Glomerular visceral epithelial cell (primary cell): ENCODE data around the gene PARP4.
A peak's percentile ranks its signal among the peaks of the same experiment; 100 is the strongest.
"Not testable (repeated sequence)": the region's sequence is repeated elsewhere in the genome, so short reads cannot be mapped to it uniquely, and the experiment has no call there.

Source experiments
- DNase-seq: peaks from one replicate; pipeline ENCODE4 v3.0.0-alpha.2; 2016; ENCODE audit errors: extremely low spot score

PARP4 gene

DNA sequence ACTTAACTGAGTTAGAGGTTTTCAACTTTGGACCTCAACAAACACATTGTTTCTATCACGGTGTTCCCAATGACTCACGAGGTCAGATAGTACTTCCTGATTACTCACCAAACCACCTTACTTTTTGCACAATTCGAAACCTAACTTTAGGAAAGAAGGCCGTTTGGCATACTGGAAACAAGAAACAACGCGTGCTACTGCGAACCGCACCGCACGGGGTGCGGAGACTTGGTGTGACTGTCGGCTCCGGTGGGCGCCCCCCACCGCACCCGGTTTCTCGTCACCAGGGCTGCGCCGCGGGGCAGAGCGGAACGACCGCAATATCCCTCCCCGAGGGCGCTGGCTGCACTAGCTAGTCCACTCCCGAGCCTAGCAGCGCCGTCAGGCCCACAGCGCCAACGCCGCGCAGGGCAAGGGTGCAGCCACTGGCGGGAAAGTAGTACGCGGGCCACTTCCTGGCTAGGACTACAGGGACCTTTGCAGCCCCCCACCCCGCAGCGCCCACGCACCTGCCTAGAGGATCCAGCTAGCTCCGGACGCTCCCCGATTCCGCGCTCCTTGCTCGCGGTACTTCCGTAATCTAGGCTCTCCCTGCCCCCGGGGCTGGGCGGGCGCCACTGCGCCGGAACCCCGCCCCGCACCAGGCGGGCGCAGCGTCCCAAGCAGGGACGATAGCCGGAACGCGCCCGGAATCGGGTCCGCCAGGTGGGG is at the start of gene PARP4:
Gene PARP4, minus strand, starts transcription at position 582 of the 711 bp plus-strand sequence. CDS start 9,002 bp downstream, outside the sequence.
- peak; percentile 79 for DNase-seq

DNA sequence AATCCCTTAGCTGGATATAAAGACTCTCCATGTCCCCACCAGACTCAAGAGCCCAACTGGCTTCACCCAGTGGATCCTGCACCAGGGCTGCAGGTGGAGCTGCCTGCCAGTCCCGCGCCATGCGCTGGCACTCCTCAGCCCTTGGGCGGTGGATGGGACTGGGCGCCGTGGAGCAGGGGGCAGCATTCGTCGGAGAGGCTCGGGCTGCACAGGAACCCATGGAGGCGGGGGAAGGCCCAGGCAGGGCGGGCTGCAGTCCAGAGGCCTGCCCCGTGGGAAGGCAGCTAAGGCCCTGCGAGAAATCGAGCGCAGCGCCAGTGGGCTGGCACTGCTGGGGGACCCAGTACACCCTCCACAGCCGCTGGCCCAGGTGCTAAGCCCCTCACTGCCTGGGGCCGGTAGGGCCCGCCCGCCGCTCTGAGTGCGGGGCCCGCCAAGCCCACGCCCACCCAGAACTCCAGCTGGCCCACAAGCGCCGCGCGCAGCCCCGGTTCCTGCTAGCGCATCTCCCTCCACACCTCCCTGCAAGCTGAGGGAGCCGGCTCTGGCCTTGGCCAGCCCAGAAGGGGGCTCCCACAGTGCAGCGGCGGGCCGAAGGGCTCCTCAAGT is 48.1 kb upstream of the PARP4 start:
- DNase-seq, result not testable (repeated sequence)

DNA sequence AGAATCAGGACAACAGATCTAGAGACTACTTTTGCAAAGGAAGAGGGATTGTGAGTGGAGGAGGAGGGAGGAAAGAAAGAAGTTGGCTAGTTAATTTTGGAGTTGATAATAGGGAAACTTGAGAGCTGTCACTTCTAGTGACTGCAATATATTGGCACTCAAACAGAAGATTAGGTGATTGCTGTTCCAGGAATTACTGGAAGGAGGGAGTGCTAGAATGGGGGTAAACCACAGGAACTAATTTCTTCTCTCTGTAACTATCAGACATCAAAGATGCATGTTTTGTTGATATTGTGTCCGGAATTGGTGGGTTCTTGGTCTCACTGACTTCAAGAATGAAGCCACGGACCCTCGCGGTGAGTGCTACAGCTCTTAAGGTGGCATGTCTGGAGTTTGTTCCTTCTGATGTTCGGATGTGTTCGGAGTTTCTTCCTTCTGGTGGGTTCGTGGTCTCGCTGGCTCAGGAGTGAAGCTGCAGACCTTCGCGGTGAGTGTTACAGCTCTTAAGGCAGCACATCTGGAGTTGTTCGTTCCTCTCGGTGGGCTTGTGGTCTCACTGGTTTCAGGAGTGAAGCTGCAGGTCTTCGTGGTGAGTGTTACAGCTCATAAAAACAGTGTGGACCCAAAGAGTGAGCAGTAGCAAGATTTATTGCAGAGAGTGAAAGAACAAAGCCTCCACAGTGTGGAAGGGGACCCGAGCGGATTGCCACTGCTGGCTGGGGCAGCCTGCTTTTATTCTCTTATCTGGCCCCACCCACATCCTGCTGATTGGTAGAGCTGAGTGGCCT is 47.0 kb upstream of the PARP4 start:
- not testable (repeated sequence) for DNase-seq

DNA sequence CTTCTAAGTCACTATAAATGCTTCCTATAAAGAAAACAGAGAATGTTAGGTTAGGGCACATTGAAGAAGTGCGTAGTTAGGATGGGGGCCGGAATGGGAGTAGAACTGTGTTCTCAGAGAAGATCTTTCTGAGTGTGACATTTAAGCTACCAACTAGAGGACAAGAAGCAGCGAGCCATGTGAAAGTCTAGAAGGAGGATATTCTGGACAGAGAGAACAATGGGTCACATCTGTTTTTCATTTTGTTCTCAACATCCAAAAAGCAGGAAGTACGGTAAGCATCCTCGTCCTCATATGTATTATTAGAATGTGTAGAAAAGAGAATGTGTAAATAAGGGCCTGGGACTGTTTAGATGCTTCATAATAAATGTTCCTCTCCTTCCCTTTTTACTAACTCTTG is 44.5 kb upstream of the PARP4 start:
- DNase-seq, result no peak

DNA sequence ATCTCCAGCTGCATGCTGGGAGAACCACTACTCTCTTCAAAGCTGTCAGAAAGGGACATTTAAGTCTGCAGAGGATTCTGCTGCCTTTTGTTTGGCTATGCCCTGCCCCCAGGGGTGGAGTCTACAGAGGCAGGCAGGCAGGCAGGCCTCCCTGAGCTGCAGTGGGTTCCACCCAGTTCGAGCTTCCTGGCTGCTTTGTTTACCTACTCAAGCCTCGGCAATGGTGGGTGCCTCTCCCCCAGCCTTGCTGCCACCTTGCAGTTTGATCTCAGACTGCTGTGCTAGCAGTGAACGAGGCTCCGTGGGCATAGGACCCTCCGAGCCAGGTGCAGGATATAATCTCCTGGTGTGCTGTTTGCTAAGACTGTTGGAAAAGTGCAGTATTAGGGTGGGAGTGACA is 41.3 kb upstream of the PARP4 start:
- DNase-seq, result not testable (repeated sequence)

DNA sequence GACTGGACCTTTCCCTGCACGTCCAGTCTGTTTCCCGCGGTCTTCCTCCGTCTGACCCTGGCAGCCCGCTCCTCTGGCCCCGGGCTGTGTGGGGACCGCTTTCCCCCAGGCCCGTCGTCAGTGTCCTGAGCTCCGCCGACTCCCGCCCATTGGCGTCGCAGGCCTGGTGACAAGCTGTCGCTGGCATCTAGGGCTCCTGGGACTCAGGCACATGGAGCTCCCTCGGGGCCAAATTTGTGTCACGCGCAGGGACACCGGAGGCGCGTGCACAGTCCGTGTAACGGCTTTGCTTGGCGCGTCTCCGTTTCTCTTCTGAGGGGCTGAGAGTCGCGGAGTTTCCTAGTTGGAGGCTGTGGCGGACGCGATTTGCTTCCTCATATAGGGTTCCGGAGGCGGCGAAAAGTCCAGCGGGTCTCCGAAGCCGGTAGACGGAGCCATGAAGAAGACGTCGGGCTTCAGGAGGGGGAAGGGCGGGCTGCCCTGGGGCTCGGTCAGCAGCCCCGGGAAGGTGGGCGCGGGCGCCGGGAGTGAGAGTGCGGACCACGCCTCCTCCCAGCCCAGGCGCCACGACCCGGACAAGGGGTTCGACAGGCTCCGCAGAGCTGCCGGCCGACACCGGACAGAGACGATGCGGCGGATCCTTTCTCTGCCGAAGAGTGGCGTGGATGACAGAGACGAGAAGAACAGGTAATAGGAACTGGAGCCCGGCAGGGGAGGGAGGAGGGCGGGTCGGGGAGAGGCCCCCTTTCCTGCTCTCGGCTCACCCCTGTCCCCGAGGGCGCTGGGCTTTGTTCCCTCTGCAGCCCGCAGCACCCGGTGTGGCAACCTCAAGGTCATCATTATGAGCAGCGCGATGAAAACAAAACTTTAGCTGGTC is 29.1 kb upstream of the PARP4 start:
- not testable (repeated sequence) for DNase-seq

DNA sequence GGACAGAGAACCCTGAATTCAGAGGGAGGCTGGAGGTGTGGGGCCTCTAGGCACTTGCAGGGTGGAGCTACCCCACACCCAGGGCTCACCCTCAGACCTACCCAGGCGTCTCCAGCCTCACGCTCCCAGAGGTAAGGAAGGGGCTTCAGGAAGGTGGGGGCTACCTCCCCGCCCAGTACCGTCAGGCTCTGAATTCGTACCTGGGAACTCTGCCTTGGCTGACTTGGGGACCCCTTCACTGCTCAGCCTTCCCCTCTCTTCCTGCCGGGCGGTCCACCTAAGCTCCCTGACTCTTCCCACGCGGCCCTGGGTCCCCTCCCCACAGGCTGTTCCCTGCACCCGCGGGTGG is 28.5 kb upstream of the PARP4 start:
- no peak for DNase-seq

DNA sequence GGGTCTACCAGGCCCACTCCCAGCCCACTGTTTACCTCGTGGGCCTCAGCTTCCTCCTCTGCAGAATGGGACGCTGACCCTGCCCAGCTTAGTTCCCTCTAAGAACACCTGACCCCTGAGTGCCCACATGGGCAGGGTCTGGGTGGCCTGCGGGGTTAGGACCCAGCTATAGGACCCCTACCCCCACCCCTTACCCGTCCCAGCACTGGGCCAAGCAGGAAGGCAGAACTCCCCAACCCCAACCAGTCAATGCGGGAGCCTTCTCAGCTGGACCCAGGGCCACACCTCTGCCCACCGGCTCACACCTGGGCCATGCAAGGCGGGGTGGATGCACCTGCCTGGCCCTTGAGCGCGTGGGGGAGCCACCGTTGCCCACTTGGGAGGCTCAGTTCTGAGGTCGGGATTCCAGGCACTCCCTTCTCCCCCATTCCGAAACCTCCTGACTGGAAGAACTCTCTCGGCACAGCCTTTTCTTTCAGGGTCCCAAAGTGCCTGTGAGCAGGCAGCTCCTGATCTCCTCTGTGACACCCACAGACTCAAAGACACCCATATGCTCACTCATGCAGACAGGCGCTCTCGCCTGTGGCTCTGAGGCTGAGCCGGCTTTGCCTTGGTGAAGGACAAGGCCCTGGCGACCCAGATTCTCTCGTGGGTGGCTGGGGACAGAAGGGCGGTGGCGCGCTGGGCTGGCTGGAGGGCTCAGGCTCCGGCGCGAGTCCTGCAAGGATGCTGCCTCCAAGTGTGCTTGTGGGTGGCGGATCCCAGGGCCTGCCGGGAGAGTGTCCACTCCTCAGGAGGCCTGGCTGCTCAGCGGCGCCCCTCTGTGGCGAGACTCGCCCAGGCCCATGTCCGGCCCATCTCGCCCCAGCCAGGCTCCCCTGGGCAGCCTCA is 27.9 kb upstream of the PARP4 start:
- no peak for DNase-seq

DNA sequence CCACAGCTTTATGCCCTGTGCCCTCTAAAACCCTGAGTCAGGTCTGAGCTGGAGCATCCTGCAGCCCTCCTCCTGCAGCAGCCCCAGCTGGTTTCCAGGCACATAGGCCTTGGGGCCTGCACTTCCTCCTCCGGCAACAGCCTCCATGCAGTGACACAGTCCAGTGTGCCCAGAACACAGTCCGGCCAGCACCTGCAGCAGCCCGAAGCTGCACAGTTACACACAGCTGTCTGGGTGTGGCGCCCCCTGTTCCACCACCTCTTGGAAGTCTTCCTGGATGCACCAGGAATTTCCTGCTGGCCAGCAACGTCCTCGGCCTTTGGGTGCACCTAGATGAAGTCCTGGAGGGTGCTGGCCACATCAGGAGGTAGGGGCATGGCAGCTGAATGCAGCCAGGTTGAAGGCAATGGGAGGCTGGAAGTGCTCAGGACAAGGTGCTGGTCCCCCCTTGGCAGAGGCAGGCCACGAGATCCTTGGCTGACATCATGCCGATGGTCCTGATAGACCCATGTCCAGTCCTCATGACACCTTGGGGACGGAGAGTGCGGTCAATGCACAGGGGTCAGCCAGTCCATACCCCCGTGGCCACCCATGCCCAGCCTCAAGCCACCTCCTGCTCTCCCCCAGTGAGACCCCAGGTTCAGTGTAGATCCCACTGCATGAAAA is 27.1 kb upstream of the PARP4 start:
- DNase-seq, result no peak

DNA sequence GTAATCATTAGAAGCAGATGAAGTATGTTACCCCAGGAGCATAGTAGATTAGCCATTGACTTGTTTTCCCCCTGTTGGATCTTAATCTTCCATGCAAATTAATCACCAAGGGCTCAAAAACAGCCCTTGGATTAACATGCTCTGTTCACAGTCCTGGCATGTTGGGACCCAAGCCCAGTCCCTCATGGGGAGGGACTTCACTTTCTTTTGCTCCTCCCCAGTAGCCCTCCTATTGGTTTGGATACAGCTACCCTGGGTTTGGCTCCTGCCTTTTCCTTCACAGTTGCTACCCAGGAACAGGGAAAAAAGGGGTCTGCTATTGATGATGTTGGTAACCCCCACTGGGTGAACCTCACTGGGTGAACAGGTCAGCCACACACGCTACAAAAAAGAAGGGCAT is 16.9 kb upstream of the PARP4 start:
- no peak for DNase-seq

DNA sequence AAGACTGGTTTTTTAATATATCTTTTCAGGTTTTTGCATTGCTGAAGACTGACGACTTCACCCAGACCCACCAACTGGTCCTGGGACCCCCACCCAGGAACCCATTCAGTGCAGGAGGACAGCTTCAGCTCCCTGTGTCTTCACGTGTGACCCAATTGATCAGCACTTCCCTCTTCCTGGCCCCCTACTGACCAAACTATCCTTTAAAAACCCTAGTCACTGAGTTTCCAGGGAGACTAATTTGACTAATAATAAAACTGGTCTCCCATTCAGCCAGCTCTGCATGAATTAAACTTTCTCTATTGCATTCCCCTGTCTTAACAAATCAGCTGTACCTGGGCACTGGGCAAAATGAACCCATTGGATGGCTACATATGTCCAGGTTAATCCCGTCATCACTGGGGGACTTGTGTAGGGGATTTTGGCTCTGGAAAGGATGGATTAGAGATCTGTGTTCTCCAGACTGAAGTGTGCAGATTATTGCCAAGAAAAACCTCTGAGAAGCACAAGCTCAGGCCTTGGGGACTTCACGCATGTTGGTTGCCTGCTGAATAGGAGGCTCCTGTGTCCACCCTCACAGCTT is 16.3 kb upstream of the PARP4 start:
- DNase-seq, result no peak

DNA sequence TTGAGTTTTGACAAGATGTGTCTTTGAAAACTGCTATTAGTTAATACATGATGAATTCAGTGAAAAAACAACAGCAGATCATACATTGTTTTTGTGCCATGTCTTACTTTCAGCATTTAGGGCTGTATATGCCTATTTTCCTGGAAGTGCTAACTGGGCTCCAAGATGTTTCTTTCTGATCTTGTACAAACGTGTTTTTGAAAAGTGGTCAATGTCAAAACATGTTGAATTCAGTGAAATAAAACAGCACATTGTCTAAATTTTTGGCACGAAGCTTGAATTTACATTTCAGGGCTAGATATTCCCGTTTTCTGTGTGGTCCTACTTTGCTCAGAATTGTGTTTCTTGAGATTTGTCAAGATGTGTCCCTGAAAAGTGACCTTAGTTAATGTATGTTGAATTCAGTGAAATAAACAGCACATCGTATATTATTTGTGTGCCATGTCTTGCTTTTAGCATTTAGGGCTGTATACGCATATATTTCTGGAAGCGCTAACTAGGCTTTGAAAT is 14.7 kb upstream of the PARP4 start:
- no peak for DNase-seq

DNA sequence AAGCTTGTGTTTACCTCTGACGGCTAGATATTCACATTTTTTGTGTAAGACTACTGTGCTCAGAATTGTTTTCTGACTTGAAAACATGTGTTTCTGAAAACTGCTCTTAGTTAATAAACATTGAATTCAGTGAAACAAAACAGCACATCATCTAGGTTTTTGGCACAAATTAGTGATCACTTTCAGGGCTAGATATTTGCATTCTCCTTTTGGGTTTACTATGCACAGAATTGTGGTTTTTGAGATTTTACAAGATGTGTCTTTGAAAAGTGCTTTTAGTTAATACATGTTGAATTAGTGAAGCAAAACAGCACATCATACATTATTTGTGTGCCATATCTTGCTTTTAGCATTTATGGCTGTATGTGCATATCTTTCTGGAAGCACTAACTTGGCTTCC is 8.2 kb upstream of the PARP4 start:
- DNase-seq, result no peak

DNA sequence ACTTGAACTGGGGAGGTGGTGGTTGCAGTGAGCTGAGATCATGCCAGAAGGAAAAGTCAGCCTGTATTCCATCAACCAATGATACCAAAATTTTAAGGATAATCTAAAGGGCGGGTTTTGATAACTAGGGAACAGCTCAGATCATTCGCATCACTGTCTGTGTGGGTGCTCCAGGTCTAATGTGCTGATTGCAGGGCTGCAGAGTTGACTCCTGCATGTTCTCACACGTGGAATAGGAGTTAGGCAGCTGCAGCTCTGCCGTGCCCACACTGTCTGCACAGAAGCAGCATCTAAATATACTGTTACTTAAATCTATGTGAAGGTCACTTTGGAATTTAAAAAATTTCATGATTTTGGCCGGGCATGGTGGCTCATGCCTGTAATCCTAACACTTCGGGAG is 4.3 kb upstream of the PARP4 start:
- DNase-seq, result no peak

DNA sequence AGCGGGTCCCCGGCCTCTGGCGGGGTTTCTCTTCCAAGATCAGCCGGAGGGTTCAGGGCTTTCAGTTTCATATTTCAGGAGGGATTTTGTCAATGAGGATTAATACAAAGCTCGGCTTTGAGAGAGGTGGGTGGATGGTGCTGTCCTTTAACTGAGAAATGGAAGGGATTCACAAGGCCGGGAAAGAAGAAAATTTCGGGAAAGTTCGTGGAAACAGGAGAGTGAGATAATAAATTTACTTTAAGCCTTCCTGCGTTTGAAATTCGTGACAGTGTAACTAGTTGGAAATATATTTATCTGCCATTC is 283 bp upstream of the PARP4 start:
- no peak for DNase-seq

DNA sequence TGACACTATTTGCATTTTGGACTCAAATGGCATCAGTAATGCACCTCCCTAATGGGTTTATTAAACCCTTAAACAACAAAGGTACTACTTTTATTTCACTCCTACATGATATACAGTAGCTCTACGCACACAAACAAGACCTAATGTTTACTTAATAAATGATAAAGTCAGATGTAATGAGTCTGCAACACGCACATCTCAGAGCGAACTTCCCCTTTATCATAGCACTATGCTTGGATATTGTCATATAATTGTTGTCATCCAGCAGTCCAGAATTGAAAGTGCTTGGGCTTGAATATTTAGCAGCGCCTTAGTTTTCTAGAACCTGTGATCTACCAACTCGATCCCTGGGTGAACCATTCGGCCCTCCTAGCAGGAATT is 772 bp downstream of the PARP4 start:
- no peak for DNase-seq

DNA sequence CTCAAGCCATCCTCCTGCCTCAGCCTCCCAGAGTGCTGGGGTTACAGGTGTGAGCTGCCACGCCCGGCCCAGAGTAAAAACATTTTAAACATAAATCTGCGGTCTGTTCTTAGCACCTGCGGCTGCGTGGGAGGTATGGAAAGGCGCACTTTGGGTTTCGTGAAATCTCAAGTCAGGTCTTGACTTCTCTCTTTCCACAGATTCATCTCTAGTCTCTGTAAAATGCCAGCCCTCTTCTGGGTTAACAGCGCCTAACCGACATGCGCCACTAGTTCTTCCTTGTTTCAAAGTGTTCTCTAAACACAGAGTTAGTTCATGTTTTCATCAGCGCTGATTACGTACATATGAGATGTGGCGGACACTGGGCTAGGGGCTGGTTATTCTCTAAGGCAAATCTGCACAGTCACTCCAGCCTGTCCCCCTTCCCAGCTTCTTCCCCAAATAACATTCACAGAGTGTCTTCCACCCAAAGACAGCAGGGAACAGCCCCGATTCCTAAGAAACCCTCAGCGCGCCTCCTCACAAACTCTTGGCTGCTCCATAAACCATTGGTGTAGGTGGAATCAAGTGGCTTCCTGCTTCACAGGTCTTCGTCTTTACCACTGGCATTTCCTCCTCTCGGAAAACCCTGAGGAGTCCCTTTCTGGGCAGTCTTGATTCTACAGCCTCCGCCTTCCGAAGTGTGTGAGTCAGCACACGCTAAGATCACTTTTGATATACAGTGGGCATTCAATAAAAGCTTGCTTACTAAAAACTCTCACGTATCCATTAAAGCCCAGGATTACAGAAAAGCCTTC is 1.4 kb downstream of the PARP4 start:
- peak; percentile 85 for DNase-seq

DNA sequence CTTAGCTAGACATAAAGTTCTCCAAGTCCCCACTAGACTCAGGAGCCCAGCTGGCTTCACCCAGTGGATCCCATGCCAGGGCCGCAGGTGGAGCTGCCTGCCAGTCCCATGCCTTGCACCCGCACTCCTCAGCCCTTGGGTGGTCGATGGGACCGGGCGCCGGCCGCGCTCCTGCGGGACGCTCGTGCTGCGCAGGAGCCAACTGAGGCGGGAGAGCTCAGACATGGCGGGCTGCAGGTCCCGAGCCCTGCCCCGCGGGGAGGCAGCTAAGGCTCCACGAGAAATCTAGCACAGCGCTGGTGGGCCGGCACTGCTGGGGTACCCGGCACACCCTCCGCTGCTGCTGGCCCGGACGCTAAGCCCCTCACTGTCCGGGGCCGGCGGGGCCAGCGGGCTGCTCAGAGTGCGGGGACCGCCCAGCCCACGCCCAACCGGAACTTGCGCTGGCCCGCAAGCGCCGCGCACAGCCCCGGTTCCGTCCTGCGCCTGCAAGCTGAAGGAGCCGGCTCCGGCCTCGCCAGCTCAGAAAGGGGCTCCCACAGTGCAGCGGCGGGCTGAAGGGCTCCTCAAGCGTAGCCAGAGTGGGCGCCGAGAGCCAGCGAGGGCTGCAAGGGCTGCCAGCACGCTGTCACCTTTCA is 5.8 kb downstream of the PARP4 start:
- no peak for DNase-seq

DNA sequence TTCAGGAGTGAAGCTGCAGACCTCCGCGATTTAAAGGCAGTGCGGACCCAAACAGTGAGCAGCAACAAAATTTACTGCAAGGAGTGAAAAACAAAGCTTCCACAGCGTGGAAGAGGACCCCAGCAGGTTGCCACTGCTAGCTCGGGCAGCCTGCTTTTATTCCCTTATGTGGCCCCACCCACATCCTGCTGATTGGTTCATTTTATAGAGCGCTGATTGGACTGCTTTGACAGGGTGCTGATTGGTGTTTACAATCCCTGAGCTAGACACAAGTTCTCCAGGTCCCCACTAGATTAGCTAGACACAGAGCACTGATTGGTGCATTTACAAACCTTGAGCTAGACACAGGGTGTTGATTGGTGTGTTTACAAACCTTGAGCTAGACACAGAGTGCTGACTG is 6.3 kb downstream of the PARP4 start:
- not testable (repeated sequence) for DNase-seq
